H1 (cell line): ENCODE results near the gene SYT15. TPM values are rescaled to one million over a fixed set of nuclear protein-coding genes. Genes with fewer than 3 reads are reported as not detected.

Source experiments
- CTCF ChIA-PET: fragments of 300-600 bp; sonication (Branson Sonifier 250); formaldehyde crosslinking; loops from one replicate; lab custom pipeline; 2021; ENCODE audit not compliant: partially characterized antibody; lab: Charles Lee
- POLR2A ChIA-PET: fragments of 300-600 bp; sonication (Branson Sonifier 250); formaldehyde crosslinking; loops from one replicate; lab custom pipeline; 2021; ENCODE audit warnings: inconsistent platforms; ENCODE audit not compliant: partially characterized antibody; lab: Charles Lee
- DNase-seq, 2 experiments: peaks; one replicate each; pipeline versions ENCODE4 v3.0.0 to v3.0.0-alpha.2; 2010 to 2022; ENCODE audit warnings: low spot score in 2 of 2, low read depth in 1 of 2, mixed read lengths in 1 of 2
- FAIRE-seq: peaks from 2 replicates; lab custom pipeline; 2011; peaks lifted over from hg19 to GRCh38; lab: Jason Lieb, UNC
- H2AFZ ChIP-seq: 2 replicates; pipeline ENCODE4 v1.8.1; 2012; ENCODE audit warnings: low read length, inconsistent platforms
- H2AK5ac ChIP-seq: 2 replicates; pipeline ENCODE4 v1.6.1; 2013; ENCODE audit warnings: low read depth, low read length
- H2BK120ac ChIP-seq: replicated peaks from 2 replicates; pipeline ENCODE3; 2013; ENCODE audit warnings: low read depth, low read length, inconsistent platforms
- H2BK12ac ChIP-seq: 2 replicates; pipeline ENCODE4 v1.6.1; 2013; ENCODE audit warnings: low read depth, low read length
- H2BK15ac ChIP-seq: 2 replicates; pipeline ENCODE4 v1.6.1; 2013; ENCODE audit warnings: low read length
- H2BK20ac ChIP-seq: 2 replicates; pipeline ENCODE4 v1.6.1; 2013; ENCODE audit warnings: low read length
- H2BK5ac ChIP-seq: 2 replicates; pipeline ENCODE4 v1.6.1; 2013; ENCODE audit warnings: low read depth, low read length
- H3K14ac ChIP-seq: 2 replicates; pipeline ENCODE4 v1.6.1; 2013; ENCODE audit warnings: inconsistent platforms; ENCODE audit not compliant: insufficient read length
- H3K18ac ChIP-seq: 2 replicates; pipeline ENCODE4 v1.6.1; 2013; ENCODE audit warnings: low read length; ENCODE audit errors: extremely low read depth
- H3K23ac ChIP-seq: 2 replicates; pipeline ENCODE4 v1.6.1; 2013; ENCODE audit warnings: inconsistent platforms; ENCODE audit not compliant: insufficient read length
- H3K23me2 ChIP-seq: 2 replicates; pipeline ENCODE4 v1.6.1; 2013; ENCODE audit warnings: low read depth, low read length
- H3K27ac ChIP-seq: 2 replicates; pipeline ENCODE4 v1.6.1; 2011; ENCODE audit warnings: low read depth, low read length, inconsistent platforms
- H3K27me3 ChIP-seq, 4 experiments: replicated peaks in 1 of 4; 1 replicate in 1 of 4; 2 replicates in 3 of 4; pipeline versions ENCODE4 v1.6.1 to v1.8.1; 2011 to 2013; ENCODE audit warnings: low read length in 3 of 4, mild to moderate bottlenecking in 3 of 4, inconsistent platforms in 2 of 4, mixed read lengths in 2 of 4, moderate library complexity in 1 of 4; ENCODE audit not compliant: control insufficient read depth in 3 of 4, insufficient read depth in 3 of 4; ENCODE audit errors: extremely low read depth in 1 of 4
- H3K36me3 ChIP-seq, 4 experiments: 2 replicates each; pipeline versions ENCODE4 v1.6.1 to v1.8.1; 2011 to 2013; ENCODE audit warnings: mild to moderate bottlenecking in 4 of 4, low read length in 3 of 4, moderate library complexity in 2 of 4, control low read depth in 1 of 4, inconsistent platforms in 1 of 4; ENCODE audit not compliant: insufficient read depth in 4 of 4, control insufficient read depth in 2 of 4
- H3K4ac ChIP-seq: replicated peaks from 2 replicates; pipeline ENCODE3; 2013; ENCODE audit warnings: low read length, low read depth, mixed read lengths, inconsistent platforms; ENCODE audit not compliant: insufficient read length
- H3K4me1 ChIP-seq, 4 experiments: replicated peaks in 1 of 4; 1 replicate in 1 of 4; 2 replicates in 3 of 4; pipeline versions ENCODE4 v1.6.1 to v1.8.1; 2011 to 2013; ENCODE audit warnings: low read length in 3 of 4, inconsistent platforms in 2 of 4, mixed read lengths in 1 of 4; ENCODE audit not compliant: insufficient read depth in 4 of 4, control insufficient read depth in 3 of 4
- H3K4me2 ChIP-seq, 2 experiments: 2 replicates each; pipeline versions ENCODE4 v1.6.1 to v1.8.1; 2011 to 2013; ENCODE audit warnings: low read depth in 2 of 2, low read length in 2 of 2, control low read depth in 1 of 2, inconsistent platforms in 1 of 2, mild to moderate bottlenecking in 1 of 2; ENCODE audit not compliant: insufficient read depth in 1 of 2
- H3K4me3 ChIP-seq, 4 experiments: fragments of 200-600, 300-600 bp in 1 of 4; sonication (generic), shearing (Covaris generic), sonication (Bioruptor Twin) in 1 of 4; 2 replicates each; pipeline versions ENCODE4 v1.5.1 to v1.8.1; 2011 to 2016; ENCODE audit warnings: low read length in 4 of 4, low read depth in 3 of 4, control low read depth in 2 of 4, inconsistent platforms in 2 of 4, mild to moderate bottlenecking in 2 of 4, mixed read lengths in 1 of 4, moderate library complexity in 1 of 4; ENCODE audit not compliant: insufficient read depth in 2 of 4; ENCODE audit errors: extremely low read depth in 1 of 4
- H3K56ac ChIP-seq: replicated peaks from 2 replicates; pipeline ENCODE3; 2013; ENCODE audit warnings: low read depth, mild to moderate bottlenecking, mixed read lengths, low read length, inconsistent platforms; ENCODE audit not compliant: insufficient read length
- H3K79me1 ChIP-seq: 2 replicates; pipeline ENCODE4 v1.6.1; 2013; ENCODE audit warnings: low read depth, low read length, control low read depth
- H3K79me2 ChIP-seq, 2 experiments: 2 replicates each; pipeline versions ENCODE4 v1.6.1 to v1.8.1; 2012 to 2013; ENCODE audit warnings: low read length in 2 of 2, mild to moderate bottlenecking in 2 of 2, inconsistent platforms in 1 of 2; ENCODE audit not compliant: insufficient read depth in 2 of 2, control insufficient read depth in 1 of 2
- H3K9ac ChIP-seq, 4 experiments: replicated peaks in 1 of 4; 1 replicate in 1 of 4; 2 replicates in 3 of 4; pipeline versions ENCODE4 v1.6.1 to v1.8.1; 2011 to 2013; ENCODE audit warnings: low read depth in 3 of 4, low read length in 3 of 4, control low read depth in 2 of 4, mild to moderate bottlenecking in 2 of 4, moderate library complexity in 2 of 4, inconsistent platforms in 1 of 4; ENCODE audit errors: extremely low read depth in 1 of 4
- H3K9me3 ChIP-seq, 2 experiments: 2 replicates each; pipeline versions ENCODE4 v1.6.1 to v1.8.1; 2012 to 2013; ENCODE audit warnings: mild to moderate bottlenecking in 2 of 2, moderate library complexity in 2 of 2, control low read depth in 1 of 2, inconsistent platforms in 1 of 2, low read depth in 1 of 2, low read length in 1 of 2, mixed read lengths in 1 of 2; ENCODE audit not compliant: insufficient read depth in 2 of 2
- H4K20me1 ChIP-seq, 2 experiments: replicated peaks in 1 of 2; 2 replicates each; pipeline versions ENCODE3 to v1.8.1; 2011 to 2013; ENCODE audit warnings: inconsistent platforms in 2 of 2, low read length in 2 of 2, mild to moderate bottlenecking in 1 of 2; ENCODE audit not compliant: insufficient read depth in 2 of 2, control insufficient read depth in 1 of 2
- H4K5ac ChIP-seq: 2 replicates; pipeline ENCODE4 v1.6.1; 2013; ENCODE audit warnings: low read length, low read depth, mixed read lengths, inconsistent platforms; ENCODE audit not compliant: insufficient read length
- H4K8ac ChIP-seq: 2 replicates; pipeline ENCODE4 v1.8.0; 2013; ENCODE audit warnings: mild to moderate bottlenecking, moderate library complexity, low read length, inconsistent platforms; ENCODE audit not compliant: insufficient read depth; ENCODE audit errors: extremely low read depth
- H4K91ac ChIP-seq: replicated peaks from 2 replicates; pipeline ENCODE3; 2013; ENCODE audit warnings: low read length, mixed read lengths, inconsistent platforms; ENCODE audit not compliant: insufficient read length
- WGBS, 2 experiments: shearing (Covaris generic) in 1 of 2; methylation state at CpG; one replicate each; pipeline versions ENCODE4 v1.1.6 to v1.1.7; 2013 to 2015; ENCODE audit warnings: low lambda C conversion rate in 2 of 2, mixed read lengths in 2 of 2, inconsistent platforms in 1 of 2, low coverage in 1 of 2, missing lambda C conversion rate in 1 of 2; ENCODE audit not compliant: insufficient replicate concordance in 2 of 2, insufficient coverage in 1 of 2, insufficient read length in 1 of 2; ENCODE audit errors: extremely low coverage in 1 of 2, missing lambda C conversion rate in 1 of 2; 5-methylcytosine and 5-hydroxymethylcytosine counted together
- polyA plus RNA-seq, 7 experiments: library from polyadenylated mRNA; depleted of rRNA in 3 of 7; stranded (reverse) in 5 of 7; unstranded in 2 of 7; fragments of >200 nt in 5 of 7; fragments of 200-250 nt in 2 of 7; gene quantifications; 1 replicate in 5 of 7; 2 replicates in 1 of 7; 4 replicates in 1 of 7; pipeline versions ENCODE4 v1.2.1 to v1.2.3, GENCODE V29; 2011 to 2013; ENCODE audit warnings: missing spikeins in 2 of 7, mixed read lengths in 2 of 7
- total RNA-seq: library from RNA; stranded (reverse); fragmentation: NEBNext Ultra II Directional; extraction: Animal tissue kit (Norgen Biotek cat#: 25700); gene quantifications from 2 replicates; pipeline ENCODE4 v1.2.1, GENCODE V29; 2021

The SYT15 gene
- total and polyA plus RNA-seq, 2 of the 8 experiments (the other 6 are each of a cell fraction or from before 2014, with no cell fraction given), result 0.39 to 0.61 TPM

GRCh38 chr10:46540412-46541016, 38.4 kb upstream of the SYT15 start:
- Histone ChIP-seq H3K4me2 (peak overlapping the region; percentile 55 to 78), H2AK5ac (no peak overlapping the region), H3K79me2 (no peaks in the 10 kb centered on the region), H3K23ac (no peak overlapping the region), H3K4me3 (peak overlapping the region; percentile 48 to 61 (median 52); a peak in 7 of 8 replicates), H2BK15ac (peak overlapping the region; percentile 11), H4K5ac (no peak overlapping the region), H4K20me1 (peaks cover 0 to 1% of the 10 kb centered on the region in 2 experiments), H2BK20ac (peak overlapping the region; percentile 27; the same call in 1 of the 2 replicates), H2AFZ (peak overlapping the region; percentile 54), H3K56ac (no peak overlapping the region), H4K8ac (peak overlapping the region; percentile 92), H3K36me3 (no peaks in the 10 kb centered on the region), H3K14ac (no peak overlapping the region), H3K4me1 (peaks cover 13 to 16% (median 16%) of the 10 kb centered on the region in 4 experiments), H2BK12ac (peak overlapping the region; percentile 17; the same call in 1 of the 2 replicates), H4K91ac (peak overlapping the region; percentile 12), H3K79me1 (no peaks in the 10 kb centered on the region), H3K23me2 (peaks cover 2% of the 10 kb centered on the region; the same call in 1 of the 2 replicates), H3K9me3 (no peaks in the 10 kb centered on the region), H2BK5ac (0 out of 2 replicates have a peak overlapping the region, but pooled peaks have one; percentile 18), H3K27me3 (peaks cover 0 to 6% (median 1%) of the 10 kb centered on the region in 4 experiments; a peak in 4 of 7 replicates), H2BK120ac (no peak overlapping the region), H3K9ac (0 out of 7 replicates have a peak overlapping the region, but pooled peaks of 1 of the 4 experiments have one; percentile 1), H3K27ac (no peak overlapping the region), H3K18ac (peak overlapping the region; percentile 62; the same call in 1 of the 2 replicates), H3K4ac (no peak overlapping the region)
- WGBS, 2 experiments, result 89% methylated on average over 8 of the region's 8 CpGs; no CpG with 5 or more reads in 1 of the 2 experiments
- POLR2A ChIA-PET, result interaction anchor here (1.2 to 2.5 kb wide), 2 partner anchors 10 kb away, joined by 6 to 7 read pairs; no protein-coding TSS in a partner anchor
- CTCF ChIA-PET, result interaction anchor here (0.7 to 6.5 kb wide), 16 partner anchors 9 to 1731 kb away, joined by 3 to 46 read pairs (median 4); partner anchors contain the start of gene GPRIN2
- DNase-seq (no peak), FAIRE-seq (no peak)
